Measurements from ENCODE around the gene LRCH4. TPM values are rescaled to one million over a fixed set of nuclear protein-coding genes. Genes with fewer than 3 reads are reported as not detected.

Gene LRCH4
- polyA plus RNA-seq, 1 donor (not counting 4 experiments of a cell fraction or from before 2014, with no cell fraction given): 4.9 TPM

GRCh38 chr7:100575746-100576383 lies 10.1 kb downstream of the LRCH4 start:
- Histone ChIP-seq H3K27ac (ENCODE audit: control insufficient read depth, insufficient read depth, low read length) (no peak overlapping the region), H3K9me3 (ENCODE audit: control insufficient read depth, low read depth, low read length) (no peaks in the 10 kb centered on the region), H3K4me1 (ENCODE audit: control insufficient read depth, extremely low read depth, insufficient read depth, low read length) (peaks cover under 1% of the 10 kb centered on the region), H3K4me2 (ENCODE audit: control insufficient read depth, extremely low read depth, insufficient read depth, low read depth, low read length) (no peak overlapping the region), H3K9ac (ENCODE audit: control insufficient read depth, extremely low read depth, insufficient read depth, low read length) (no peak overlapping the region), H2AFZ (ENCODE audit: control insufficient read depth, low read length) (no peak overlapping the region), H3K9me1 (ENCODE audit: control insufficient read depth, extremely low read depth, insufficient read depth, low read length) (no peaks in the 10 kb centered on the region), H4K20me1 (ENCODE audit: control insufficient read depth, extremely low read depth, insufficient read depth, low read length) (no peaks in the 10 kb centered on the region), H3K79me2 (ENCODE audit: control insufficient read depth, insufficient read depth, low read length) (no peaks in the 10 kb centered on the region), H3K27me3 (ENCODE audit: control insufficient read depth, extremely low read depth, insufficient read depth, low read length) (peaks cover 9% of the 10 kb centered on the region), H3K4me3 (ENCODE audit: control insufficient read depth in 2 of 3, extremely low read depth in 1 of 3, insufficient read depth in 2 of 3, low read depth in 1 of 3, low read length in 3 of 3) (no peak overlapping the region), H3K36me3 (ENCODE audit: control insufficient read depth in 2 of 2, extremely low read depth in 1 of 2, insufficient read depth in 2 of 2, low read length in 2 of 2) (peaks cover 4 to 31% of the 10 kb centered on the region in 2 experiments)
- dilution Hi-C loops (cut with MboI; ENCODE audit: extremely low pct_ligation_motif_present, low sequenced_read_pairs): no loop called here
- FAIRE-seq (no peak), DNase-seq (ENCODE audit: low read depth, low spot score) (no peak)
- TF ChIP-seq EZH2 (IDR thresholded peaks at IDR 0.05; ENCODE audit: low read length) (no peak), CTCF (optimal IDR thresholded peaks at IDR 0.05 in 1 of 3, IDR thresholded peaks at IDR 0.05 in 1 of 3, conservative IDR thresholded peaks at IDR 0.05 in 1 of 3; ENCODE audit: extremely low read depth in 1 of 3, insufficient read depth in 2 of 3, low read length in 3 of 3) (no peak)

- no peaks in the 10 kb centered on the region for H3K9me3 ChIP-seq (ENCODE audit: control insufficient read depth, low read depth, low read length)
- no peaks in the 10 kb centered on the region for H3K79me2 ChIP-seq (ENCODE audit: control insufficient read depth, insufficient read depth, low read length)
- no peaks in the 10 kb centered on the region for H3K9me1 ChIP-seq (ENCODE audit: control insufficient read depth, extremely low read depth, insufficient read depth, low read length)
- H3K4me2 ChIP-seq (ENCODE audit: control insufficient read depth, extremely low read depth, insufficient read depth, low read depth, low read length): no peak overlapping the region
- no peak overlapping the region for H3K4me3 ChIP-seq (ENCODE audit: control insufficient read depth in 2 of 3, extremely low read depth in 1 of 3, insufficient read depth in 2 of 3, low read depth in 1 of 3, low read length in 3 of 3)
- H3K36me3 ChIP-seq (ENCODE audit: control insufficient read depth in 2 of 2, extremely low read depth in 1 of 2, insufficient read depth in 2 of 2, low read length in 2 of 2): peaks cover 0 to 30% of the 10 kb centered on the region in 2 experiments
- no peak overlapping the region for H3K9ac ChIP-seq (ENCODE audit: control insufficient read depth, extremely low read depth, insufficient read depth, low read length)
- FAIRE-seq: no peak
- DNase-seq (ENCODE audit: low read depth, low spot score): no peak
- peaks cover 12% of the 10 kb centered on the region for H3K27me3 ChIP-seq (ENCODE audit: control insufficient read depth, extremely low read depth, insufficient read depth, low read length)
- no peaks in the 10 kb centered on the region for H4K20me1 ChIP-seq (ENCODE audit: control insufficient read depth, extremely low read depth, insufficient read depth, low read length)
- TF ChIP-seq CTCF (optimal IDR thresholded peaks at IDR 0.05 in 1 of 3, IDR thresholded peaks at IDR 0.05 in 1 of 3, conservative IDR thresholded peaks at IDR 0.05 in 1 of 3; ENCODE audit: extremely low read depth in 1 of 3, insufficient read depth in 2 of 3, low read length in 3 of 3) (no peak), EZH2 (IDR thresholded peaks at IDR 0.05; ENCODE audit: low read length) (no peak)
- no peak overlapping the region for H2AFZ ChIP-seq (ENCODE audit: control insufficient read depth, low read length)
- no peak overlapping the region for H3K27ac ChIP-seq (ENCODE audit: control insufficient read depth, insufficient read depth, low read length)
- dilution Hi-C loops (cut with MboI; ENCODE audit: extremely low pct_ligation_motif_present, low sequenced_read_pairs): no loop called here
- H3K4me1 ChIP-seq (ENCODE audit: control insufficient read depth, extremely low read depth, insufficient read depth, low read length): peaks cover 3% of the 10 kb centered on the region
Measured at GRCh38 chr7:100575206-100575631, 10.7 kb downstream of the LRCH4 start.

All from keratinocyte (primary cell).